AG08395 (cell line): Measurements from ENCODE around the gene PIAS4.

Experiments
- DNase-seq: peaks from one replicate; pipeline ENCODE4 v3.0.0; 2012; ENCODE audit warnings: mixed read lengths, low spot score

PIAS4 gene

GRCh38 chr19:3977242-3978143, 30.0 kb upstream of the PIAS4 start:
- DNase-seq: no peak

- no peak for DNase-seq
These were observed 29.4 kb upstream of the PIAS4 start for GRCh38 chr19:3978145-3978544.

- no peak for DNase-seq
These were observed 28.3 kb upstream of the PIAS4 start for GRCh38 chr19:3979289-3979673.

- no peak for DNase-seq
These were observed 27.7 kb upstream of the PIAS4 start for GRCh38 chr19:3979674-3980352.

- no peak for DNase-seq
These were observed 26.9 kb upstream of the PIAS4 start for GRCh38 chr19:3980353-3981251.

GRCh38 chr19:3981373-3981735, 26.2 kb upstream of the PIAS4 start:
- DNase-seq: no peak

GRCh38 chr19:3981736-3982681, 25.5 kb upstream of the PIAS4 start:
- no peak for DNase-seq

- peak; percentile 60 for DNase-seq
These were observed 24.6 kb upstream of the PIAS4 start for GRCh38 chr19:3982701-3983541.

GRCh38 chr19:3983542-3983914, 24.0 kb upstream of the PIAS4 start:
- DNase-seq: no peak

- peak; percentile 38 for DNase-seq
These were observed 23.5 kb upstream of the PIAS4 start for GRCh38 chr19:3983936-3984583.

GRCh38 chr19:3984584-3984907, 23.0 kb upstream of the PIAS4 start:
- DNase-seq: no peak

- peak; percentile 98 for DNase-seq
These were observed 22.5 kb upstream of the PIAS4 start, which contains the start of gene EEF2 for GRCh38 chr19:3984908-3985642. Gene EEF2, minus strand, starts transcription at chr19:3985463. Its CDS starts 83 bp downstream, at chr19:3985380.

GRCh38 chr19:3985643-3986259, 21.8 kb upstream of the PIAS4 start:
- DNase-seq: no peak

- DNase-seq: peak; percentile 71
These were observed 21.1 kb upstream of the PIAS4 start for GRCh38 chr19:3986260-3987041.

GRCh38 chr19:3987619-3988371, 19.7 kb upstream of the PIAS4 start:
- peak; percentile 89 for DNase-seq

GRCh38 chr19:3990815-3991117, 16.8 kb upstream of the PIAS4 start:
- no peak for DNase-seq

- no peak for DNase-seq
These were observed 11.9 kb upstream of the PIAS4 start for GRCh38 chr19:3995607-3996006.
